Heart left ventricle (tissue), 16 donors: Measurements from ENCODE around the gene ASB12. TPM values are rescaled to one million over a fixed set of nuclear protein-coding genes. Genes with fewer than 3 reads are reported as not detected.

Experiments used
- ATAC-seq, 4 donors: fragments of 200-7000 bp; cut with Tn5 transposase; one replicate each; pipeline ENCODE4 v1.9.1; 2020 to 2022; ENCODE audit warnings: moderate library complexity in 4 of 4, mild to moderate bottlenecking in 3 of 4, moderate number of reproducible peaks in 1 of 4
- DNase-seq, 5 donors: peaks; one replicate each; pipeline ENCODE4 v3.0.0-alpha.2; 2020
- H3K27ac ChIP-seq, 12 donors: fragments of 200-600 bp; sonication (generic) in 4 of 12; one replicate each; pipeline versions ENCODE4 v1.5.0 to v1.8.0; 2016 to 2022; ENCODE audit warnings: mild to moderate bottlenecking in 2 of 12
- H3K27me3 ChIP-seq, 9 donors: fragments of 200-600 bp; sonication (generic) in 2 of 9; one replicate each; pipeline versions ENCODE4 v1.5.1 to v1.8.0; 2016 to 2022; ENCODE audit warnings: mild to moderate bottlenecking in 3 of 9
- H3K36me3 ChIP-seq, 9 donors: fragments of 200-600 bp; sonication (generic) in 2 of 9; one replicate each; pipeline versions ENCODE4 v1.5.0 to v1.8.0; 2018 to 2022; ENCODE audit warnings: mild to moderate bottlenecking in 2 of 9
- H3K4me1 ChIP-seq, 12 donors: fragments of 200-600 bp; sonication (generic) in 4 of 12; one replicate each; pipeline versions ENCODE4 v1.5.0 to v1.8.0; 2016 to 2022; ENCODE audit warnings: mild to moderate bottlenecking in 3 of 12
- H3K4me3 ChIP-seq, 12 donors: fragments of 200-600 bp; sonication (generic) in 4 of 12; one replicate each; pipeline versions ENCODE4 v1.5.0 to v1.8.0; 2017 to 2022; ENCODE audit warnings: mild to moderate bottlenecking in 9 of 12, moderate library complexity in 4 of 12
- H3K9me3 ChIP-seq, 12 donors: fragments of 200-600 bp; sonication (generic) in 4 of 12; one replicate each; pipeline versions ENCODE4 v1.5.0 to v1.8.0; 2016 to 2022; ENCODE audit warnings: mild to moderate bottlenecking in 1 of 12
- CTCF ChIP-seq, 12 donors: fragments of 200-600 bp; sonication (generic) in 4 of 12; IDR thresholded peaks; one replicate each; pipeline versions ENCODE4 v1.5.0 to v1.8.0; 2018 to 2022; ENCODE audit warnings: antibody characterized with exemption in 12 of 12, mild to moderate bottlenecking in 5 of 12
- POLR2A ChIP-seq, 2 donors: fragments of 450-650 bp; IDR thresholded peaks; one replicate each; pipeline ENCODE4 v1.6.1; 2017; ENCODE audit warnings: antibody characterized with exemption in 2 of 2, mild to moderate bottlenecking in 2 of 2, moderate library complexity in 2 of 2
- intact Hi-C, 10 donors: fragments of 100-400 bp; cut with DNase I; formaldehyde crosslinking; loops; one replicate each; pipeline versions ENCODE4 v1.11.1 to v1.14.2; 2022
- polyA plus RNA-seq, 2 donors: library from polyadenylated mRNA; stranded (reverse); fragments of 200-250 nt; gene quantifications; one replicate each; pipeline ENCODE4 v1.2.3, GENCODE V29; 2013
- total RNA-seq, 9 donors: library from RNA; depleted of rRNA in 2 of 9; stranded (reverse); fragments of >200 nt in 2 of 9; fragmentation: NEBNext Ultra II Directional in 3 of 9; extraction: Animal tissue kit (Norgen Biotek cat#: 25700) in 3 of 9; gene quantifications; one replicate each; pipeline versions ENCODE4 v1.1.0 to v1.2.4, GENCODE V29; 2016 to 2023
- donor health status: ischemic (EF 13 %, LVEDD 7.1; RV severe dilation, severe dysfunction).
- donor health status: healthy with polysubstance abuse.
- donor health status: DM: no; HTN: yes; CAD: no.
- donor health status: DM: no; HTN: no; CAD: no.
- donor health status: ischemic (EF 25% LVEDD 6.9; RV normal size, moderate dysfunction).
- donor health status: ischemic (EF 25% LVEDD 5.7; RV mildly dilated, moderate dysfunction).
- donor health status: healthy.
- donor health status: DM: yes; HTN: yes; CAD: no.
- donor health status: ischemic (EF 35%, LVEDD 5.7; RV mildly dilated, moderate dysfunction).
- donor health status: nonischemic (EF 11% LVEDD 7.7; RV severe dilation, severe dysfunction).
- donor health status: DM: yes; HTN: yes; CAD: no.
- donor health status: PGD.
- donor health status: ischemic (EF 29% LVEDD 5.4; RV normal size, mild dysfunction).
- donor health status: nonischemic (EF 23%, LVEDD 6.1; RV moderate dilation, normal function).

ASB12 gene
- total and polyA plus RNA-seq, 11 donors: 1.4 to 5.1 (median 3.0) TPM

- no peak for TF ChIP-seq POLR2A (IDR thresholded peaks at IDR 0.05)
- TF ChIP-seq CTCF (IDR thresholded peaks at IDR 0.05): no peak
- DNase-seq (no peak), ATAC-seq (no peak)
- intact Hi-C loops: no loop called here
- Histone ChIP-seq H3K4me1 (no peaks in the 10 kb centered on the region), H3K27me3 (no peaks in the 10 kb centered on the region), H3K9me3 (no peaks in the 10 kb centered on the region), H3K27ac (no peak overlapping the region), H3K4me3 (no peak overlapping the region), H3K36me3 (no peaks in the 10 kb centered on the region)
These were observed 53.5 kb downstream of the ASB12 start for GRCh38 chrX:64176876-64177275.

Other genes starting within 250 kb of the ASB12 start
- 1 to 10 TPM; 3.6 to 5.6 (median 4.5) TPM for gene AMER1, start 24.9 kb downstream of the ASB12 start, total RNA-seq
- gene AMER1, start 24.9 kb downstream of the ASB12 start, polyA plus RNA-seq: 1 to 10 TPM; 1.7 to 2.6 TPM
- 1 to 10 TPM in 2 of 9 donors, under 1 TPM in 6, not detected in 1; 0.19 to 1.5 (median 0.56) TPM for gene MTMR8, start 164.8 kb upstream of the ASB12 start, total RNA-seq
- under 1 TPM in 1 of 2 donors, not detected in 1; 0.44 TPM for gene MTMR8, start 164.8 kb upstream of the ASB12 start, polyA plus RNA-seq